Activated CD8-positive, alpha-beta memory T cell treated with anti-CD3 and anti-CD28 coated beads for 4 hours (primary cell): Measurements from ENCODE around the gene HMGXB4.
A peak's percentile ranks its signal among the peaks of the same experiment; 100 is the strongest.
"Not testable (repeated sequence)": the region's sequence is repeated elsewhere in the genome, so short reads cannot be mapped to it uniquely, and the experiment has no call there.

Source experiments
- DNase-seq, 2 donors: peaks; one replicate each; pipeline ENCODE4 v3.0.0-alpha.2; 2020; ENCODE audit warnings: low read depth in 2 of 2

The HMGXB4 gene, protein sequence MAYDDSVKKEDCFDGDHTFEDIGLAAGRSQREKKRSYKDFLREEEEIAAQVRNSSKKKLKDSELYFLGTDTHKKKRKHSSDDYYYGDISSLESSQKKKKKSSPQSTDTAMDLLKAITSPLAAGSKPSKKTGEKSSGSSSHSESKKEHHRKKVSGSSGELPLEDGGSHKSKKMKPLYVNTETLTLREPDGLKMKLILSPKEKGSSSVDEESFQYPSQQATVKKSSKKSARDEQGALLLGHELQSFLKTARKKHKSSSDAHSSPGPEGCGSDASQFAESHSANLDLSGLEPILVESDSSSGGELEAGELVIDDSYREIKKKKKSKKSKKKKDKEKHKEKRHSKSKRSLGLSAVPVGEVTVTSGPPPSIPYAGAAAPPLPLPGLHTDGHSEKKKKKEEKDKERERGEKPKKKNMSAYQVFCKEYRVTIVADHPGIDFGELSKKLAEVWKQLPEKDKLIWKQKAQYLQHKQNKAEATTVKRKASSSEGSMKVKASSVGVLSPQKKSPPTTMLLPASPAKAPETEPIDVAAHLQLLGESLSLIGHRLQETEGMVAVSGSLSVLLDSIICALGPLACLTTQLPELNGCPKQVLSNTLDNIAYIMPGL

DNA sequence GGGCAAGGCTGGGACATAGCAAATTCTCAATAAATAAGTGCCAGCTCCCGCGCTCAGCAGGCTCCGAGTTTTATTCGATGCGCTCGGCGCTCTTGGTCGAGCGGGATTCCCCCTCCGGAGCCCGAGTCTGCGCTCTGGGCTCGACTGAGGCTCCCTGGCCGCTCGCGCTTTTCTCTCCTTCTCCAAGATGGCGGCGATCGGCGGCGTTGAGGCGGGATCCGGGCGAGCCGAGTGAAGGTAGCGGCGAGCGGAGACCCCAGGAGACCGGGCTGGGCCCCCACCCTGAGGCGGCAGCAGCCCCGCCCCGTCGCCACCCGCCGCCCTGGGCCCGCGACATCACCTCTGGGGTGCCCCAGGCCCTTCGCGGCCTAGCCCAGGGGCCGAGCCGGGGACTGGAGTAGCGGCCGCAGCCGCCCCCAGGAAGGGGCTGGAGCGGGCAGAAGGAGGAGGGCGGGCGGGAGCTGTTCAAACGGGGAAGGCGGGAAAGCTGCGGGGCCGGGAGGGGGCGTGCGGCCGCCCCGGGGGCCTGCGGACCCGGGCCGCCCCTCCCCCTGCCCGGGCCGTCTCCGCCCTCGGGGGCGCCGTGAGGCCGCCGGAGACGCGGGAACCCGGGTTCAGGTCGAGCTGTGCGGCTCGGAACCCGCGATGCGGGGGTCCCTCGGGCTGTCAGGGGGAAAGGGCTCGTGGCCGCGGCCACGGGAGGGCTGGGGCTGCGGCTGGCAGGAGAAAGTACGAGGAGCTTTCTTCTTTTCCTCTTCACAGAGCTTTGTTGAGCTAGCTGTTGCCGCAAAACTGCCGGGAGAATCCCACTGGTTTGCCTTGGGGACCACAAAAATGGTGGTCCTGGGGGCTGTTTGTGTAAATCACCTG is at the start of gene HMGXB4:
Gene HMGXB4, plus strand, starts transcription at position 173 of the 870 bp plus-strand sequence. CDS start 4,898 bp downstream, outside the sequence.
- peak; percentile 77 for DNase-seq

GRCh38 chr22:35208003-35208402 is 49.3 kb upstream of the HMGXB4 start:
- no peak for DNase-seq

DNA sequence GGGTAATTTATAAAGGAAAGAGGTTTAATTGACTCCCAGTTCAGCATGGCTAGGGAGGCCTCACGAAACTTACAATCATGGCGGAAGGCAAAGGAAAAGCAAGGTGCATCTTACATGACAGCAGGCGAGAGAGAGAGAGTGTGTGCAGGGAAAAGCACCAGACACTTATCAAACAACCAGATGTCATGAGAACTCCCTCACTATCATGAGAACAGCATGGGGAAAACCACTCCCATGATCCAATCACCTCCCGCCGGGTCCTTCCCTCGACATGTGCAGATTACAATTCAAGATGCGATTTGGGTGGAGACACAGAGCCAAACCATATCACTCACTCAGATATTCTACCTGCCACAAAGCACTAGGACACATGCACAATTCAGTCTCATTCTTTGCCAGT is 48.1 kb upstream of the HMGXB4 start:
- DNase-seq, result no peak

DNA sequence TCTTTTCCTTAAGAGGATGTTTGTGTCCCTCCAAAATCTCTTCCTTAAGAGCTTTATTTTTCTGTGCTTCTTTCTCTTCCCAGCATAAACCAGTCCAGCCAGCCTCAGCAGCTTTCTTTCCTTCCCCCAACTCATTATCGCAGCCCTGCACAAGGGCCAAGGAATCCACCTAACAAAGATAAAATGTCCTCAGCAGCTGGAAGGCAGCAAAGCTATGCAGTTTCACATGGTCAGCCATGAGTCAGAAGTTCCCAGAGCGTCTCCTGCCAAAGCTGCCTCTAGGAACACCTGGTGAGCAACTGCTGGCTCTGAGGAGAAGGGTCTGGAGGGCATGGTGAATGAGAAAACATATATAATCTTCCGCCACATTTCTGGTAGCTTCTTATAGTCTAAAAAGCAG is 45.3 kb upstream of the HMGXB4 start:
- DNase-seq, result no peak

DNA sequence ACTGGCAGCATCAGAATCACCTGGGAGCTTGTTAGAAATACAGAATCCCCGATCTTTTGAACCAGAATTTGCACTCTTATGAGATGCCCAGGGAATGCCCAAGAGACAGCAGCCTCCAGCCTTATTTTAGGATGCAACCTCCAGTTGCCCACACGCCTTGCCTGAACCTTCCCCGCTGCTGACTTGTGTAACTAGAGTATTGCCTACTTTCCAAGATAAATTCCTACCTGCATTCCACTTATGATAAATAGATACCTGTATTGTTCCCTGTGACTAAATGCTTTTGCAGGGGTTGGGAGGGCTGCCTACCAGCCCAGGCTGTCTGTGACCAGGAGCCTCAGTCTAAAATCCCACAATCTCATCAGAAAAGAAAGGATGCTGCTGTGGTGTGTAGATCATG is 44.3 kb upstream of the HMGXB4 start:
- DNase-seq, result no peak

DNA sequence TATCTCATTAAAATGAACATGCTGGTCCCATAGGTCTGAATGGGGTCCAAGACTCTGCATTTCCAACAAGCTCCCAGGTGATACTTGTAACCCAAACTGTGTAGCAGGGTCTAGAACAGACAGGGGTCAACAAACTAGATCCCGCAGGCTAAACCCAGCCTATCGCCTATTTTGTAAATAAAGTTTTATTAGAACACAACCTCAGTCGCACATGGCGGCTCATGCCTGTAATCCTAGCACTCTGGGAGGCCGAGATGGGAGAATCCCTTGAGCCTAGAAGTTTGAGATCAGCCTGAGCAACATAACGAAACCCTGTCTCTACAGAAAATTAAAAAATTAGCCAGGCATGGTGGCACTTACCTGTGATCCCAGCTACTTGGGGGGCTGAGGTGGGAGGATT is 42.3 kb upstream of the HMGXB4 start:
- DNase-seq, result no peak

GRCh38 chr22:35215993-35216392 is 41.3 kb upstream of the HMGXB4 start:
- no peak for DNase-seq

GRCh38 chr22:35217527-35217926 is 39.8 kb upstream of the HMGXB4 start:
- DNase-seq, result no peak

DNA sequence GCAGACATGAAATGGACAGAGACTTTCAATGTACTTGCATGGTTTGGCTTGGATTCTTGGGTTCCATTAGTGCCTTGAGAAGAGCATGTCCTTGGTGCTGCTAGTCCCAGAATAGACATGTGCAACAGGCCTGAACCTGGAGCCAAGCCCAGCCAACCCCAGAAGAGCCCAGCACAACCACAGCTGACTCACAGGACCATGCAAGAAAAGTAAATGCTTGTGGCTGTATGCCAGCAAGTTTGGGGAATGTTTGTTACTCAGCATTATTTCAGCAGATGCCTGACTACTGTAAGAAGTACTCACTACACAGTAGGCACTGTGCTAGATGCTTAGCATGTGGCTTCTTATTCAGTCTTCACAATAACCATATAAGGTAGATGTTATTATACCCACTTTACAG is 39.2 kb upstream of the HMGXB4 start:
- DNase-seq, result no peak

DNA sequence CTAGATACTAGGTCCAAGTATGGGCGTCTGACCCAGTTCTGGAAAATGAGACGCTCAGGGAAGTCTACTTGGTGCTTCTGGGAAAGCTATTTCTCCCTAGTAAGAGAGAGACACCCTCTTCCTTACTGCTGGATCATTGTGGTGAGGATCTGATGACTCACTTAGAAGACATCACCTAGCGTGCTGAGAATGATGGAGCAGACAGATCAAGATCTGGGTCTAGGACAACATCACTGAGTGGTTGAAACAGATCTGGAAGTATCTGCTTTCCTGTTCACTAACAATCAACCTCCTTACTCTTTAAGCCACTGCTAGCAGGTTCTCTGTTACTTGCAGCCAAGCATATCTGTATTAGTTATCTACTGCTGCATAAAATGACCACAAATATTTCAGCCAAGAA is 38.3 kb upstream of the HMGXB4 start:
- no peak for DNase-seq

- DNase-seq, result no peak
Measured at GRCh38 chr22:35220221-35220620, 37.1 kb upstream of the HMGXB4 start.

DNA sequence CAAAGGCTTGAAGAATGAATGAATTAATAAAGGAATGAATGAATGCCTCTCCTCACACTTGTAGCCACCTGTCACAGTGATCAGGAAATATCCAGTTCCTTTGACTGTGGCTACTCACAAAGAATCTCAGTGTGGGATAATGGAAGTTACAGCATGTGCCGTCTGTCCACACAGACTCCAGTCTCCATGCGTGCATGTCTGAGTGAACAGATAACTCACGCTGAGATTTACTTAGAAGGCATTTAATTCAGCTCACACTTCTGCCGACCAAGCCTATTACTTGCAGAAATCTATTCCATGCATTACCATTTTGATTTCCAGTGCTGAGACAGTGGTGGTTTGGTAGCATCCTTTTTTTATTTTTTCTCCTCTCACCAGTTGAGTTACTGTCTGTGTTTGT is 32.3 kb upstream of the HMGXB4 start:
- DNase-seq, result no peak

GRCh38 chr22:35226958-35227647 is 30.2 kb upstream of the HMGXB4 start:
- no peak for DNase-seq

- DNase-seq, result no peak
Measured at GRCh38 chr22:35229865-35230264, 27.4 kb upstream of the HMGXB4 start.

DNA sequence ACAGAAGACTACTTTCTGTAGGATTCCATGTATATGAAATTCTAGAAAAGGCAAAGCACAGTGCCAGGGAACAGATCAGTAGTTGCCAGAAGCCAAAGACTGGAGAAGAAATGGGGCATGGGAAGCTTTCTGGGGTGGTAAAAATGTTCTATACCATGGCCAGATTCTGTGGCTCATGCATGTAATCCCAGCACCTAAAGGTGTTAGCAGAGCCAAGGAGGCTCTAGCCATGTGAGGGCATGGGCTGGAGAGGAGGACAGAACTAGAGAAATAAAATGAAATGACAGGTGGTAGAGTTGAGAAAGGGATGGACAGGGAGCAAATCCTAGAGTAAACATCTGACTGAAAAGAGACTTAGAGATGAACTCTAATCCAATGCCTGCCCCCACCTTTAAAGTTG is 26.9 kb upstream of the HMGXB4 start:
- no peak for DNase-seq

DNA sequence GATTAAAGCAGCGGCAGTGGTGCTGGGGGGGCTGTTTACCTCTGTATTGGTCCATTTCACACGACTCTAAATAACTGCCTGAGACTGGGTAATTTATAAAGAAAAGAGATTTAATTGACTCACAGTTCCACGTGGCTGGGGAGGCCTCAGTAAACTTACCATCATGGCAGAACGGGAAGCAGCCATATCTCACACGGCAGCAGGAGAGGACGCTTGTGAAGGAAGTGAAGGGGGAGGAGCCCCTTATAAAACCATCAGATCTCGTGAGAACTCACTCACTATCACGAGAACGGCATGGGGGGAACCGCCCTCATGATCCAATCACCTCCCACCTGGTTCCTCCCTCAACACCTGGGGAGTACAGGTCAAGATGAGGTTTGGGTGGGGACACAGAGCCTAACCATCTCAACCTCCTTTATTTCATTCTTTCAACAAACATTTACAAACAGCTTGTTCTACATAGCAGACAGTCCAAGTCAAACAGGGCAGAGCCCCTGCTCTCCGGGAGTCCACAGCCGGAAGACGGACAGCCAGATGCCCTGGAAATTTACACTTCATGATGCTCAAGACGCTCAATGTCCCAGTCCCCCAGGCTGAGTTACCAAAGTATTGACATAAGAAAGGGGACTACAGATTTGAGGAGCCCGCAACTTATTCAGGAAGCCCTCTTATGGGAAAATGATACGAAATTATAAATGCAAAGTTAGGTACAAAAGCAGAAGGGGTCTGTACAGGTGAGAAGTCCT is 26.3 kb upstream of the HMGXB4 start:
- DNase-seq, result no peak

- peak; percentile 28 to 33 for DNase-seq
Measured at GRCh38 chr22:35231585-35232084, 25.7 kb upstream of the HMGXB4 start.

DNA sequence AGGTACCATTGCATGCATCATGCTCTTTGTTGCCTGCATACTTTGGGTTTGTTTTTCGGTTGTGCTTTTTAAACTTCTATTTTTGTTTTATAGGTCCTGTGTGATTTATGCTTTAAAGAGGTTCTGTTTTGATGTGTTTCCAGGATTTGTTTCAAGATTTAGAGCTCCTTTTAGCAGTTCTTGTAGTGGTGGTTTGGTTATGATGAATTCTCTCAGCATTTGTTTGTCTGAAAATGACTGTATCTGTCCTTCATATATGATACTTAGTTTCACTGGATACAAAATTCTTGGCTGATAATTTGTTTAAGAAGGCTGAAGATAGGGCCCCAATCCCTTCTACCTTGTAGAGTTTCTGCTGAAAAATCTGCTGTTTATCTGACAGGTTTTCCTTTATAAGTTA is 18.5 kb upstream of the HMGXB4 start:
- not testable (repeated sequence) for DNase-seq

GRCh38 chr22:35244507-35244906 is 12.8 kb upstream of the HMGXB4 start:
- DNase-seq, result not testable (repeated sequence)

DNA sequence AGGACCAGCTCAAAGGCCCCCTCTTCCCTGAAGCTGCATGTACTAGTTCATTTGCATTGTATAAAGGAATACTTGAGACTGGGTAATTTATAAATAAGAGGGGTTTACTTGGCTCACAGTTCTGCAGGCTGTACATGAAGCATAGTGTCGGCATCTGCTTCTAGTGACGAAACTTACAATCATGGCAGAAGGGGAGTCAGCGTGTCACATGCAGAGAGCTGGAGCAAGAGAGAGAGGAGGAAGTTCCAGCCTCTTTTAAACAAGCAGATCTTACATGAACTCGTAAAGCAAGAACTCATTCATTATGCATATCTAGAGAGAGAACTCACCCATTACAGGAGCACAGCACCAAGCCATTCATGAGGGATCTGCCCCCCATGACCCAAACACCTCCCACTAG is 7.1 kb upstream of the HMGXB4 start:
- DNase-seq, result no peak

GRCh38 chr22:35253946-35254345 is 3.3 kb upstream of the HMGXB4 start:
- no peak for DNase-seq
